ENCODE results near the gene LTBP1. TPM values are rescaled to one million over a fixed set of nuclear protein-coding genes. Genes with fewer than 3 reads are reported as not detected.
"Not testable (repeated sequence)": the region's sequence is repeated elsewhere in the genome, so short reads cannot be mapped to it uniquely, and the experiment has no call there.

The LTBP1 gene
- total RNA-seq, result 0.05 and 0.15 TPM in 2 replicates

DNA sequence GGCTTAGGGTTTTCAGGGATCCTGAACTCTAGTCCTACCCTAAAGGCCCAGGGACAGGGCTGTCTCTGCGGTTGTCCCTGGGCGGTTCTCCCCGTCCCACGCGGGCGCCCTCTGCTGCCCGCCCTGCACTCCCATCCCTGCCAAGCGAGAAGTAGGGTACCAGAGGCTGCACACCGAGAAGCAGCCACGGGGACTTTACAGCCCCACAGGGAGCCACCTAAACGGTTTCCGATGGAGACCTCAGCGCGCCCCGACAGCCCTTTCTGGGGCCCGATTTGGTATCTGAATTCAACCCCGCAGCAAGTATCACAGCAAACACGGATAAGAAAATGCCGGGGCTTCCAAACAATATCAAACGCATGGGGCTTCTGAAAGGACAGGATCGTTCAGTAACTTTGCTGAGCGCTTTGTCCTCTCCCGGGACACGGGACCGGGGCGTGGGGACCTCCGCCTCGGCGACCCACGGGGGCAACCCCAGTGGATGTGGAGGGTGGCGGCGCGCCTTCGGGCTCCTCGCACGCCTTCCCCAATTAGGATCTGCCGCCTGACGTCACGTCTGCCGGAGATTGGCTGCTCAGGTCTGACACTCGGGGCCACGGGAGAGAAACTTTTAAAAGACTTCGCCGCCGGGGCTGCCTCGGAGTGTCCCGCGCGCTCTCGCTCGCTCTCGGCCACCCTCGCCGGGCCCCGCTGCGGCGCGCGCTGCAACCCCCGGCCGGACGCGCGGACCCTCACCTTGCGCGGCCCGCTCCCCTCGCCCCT lies at the start of gene LTBP1:
TSS of gene LTBP1 (plus strand) at position 640 of the 762 bp plus-strand sequence. CDS start 372 bp downstream, outside the sequence.
- intact Hi-C loops (cut with micrococcal nuclease), result loop anchor here (1.0 to 5.0 kb wide), 9 partner anchors 174 to 653 kb away; partner anchors contain the start of gene FAM98A

- intact Hi-C loops (cut with micrococcal nuclease), result no loop called here
Observed at GRCh38 chr2:32900246-32900973, 46.3 kb upstream of the LTBP1 start.

GRCh38 chr2:32901313-32901712 lies 45.4 kb upstream of the LTBP1 start:
- intact Hi-C loops (cut with micrococcal nuclease), result no loop called here

DNA sequence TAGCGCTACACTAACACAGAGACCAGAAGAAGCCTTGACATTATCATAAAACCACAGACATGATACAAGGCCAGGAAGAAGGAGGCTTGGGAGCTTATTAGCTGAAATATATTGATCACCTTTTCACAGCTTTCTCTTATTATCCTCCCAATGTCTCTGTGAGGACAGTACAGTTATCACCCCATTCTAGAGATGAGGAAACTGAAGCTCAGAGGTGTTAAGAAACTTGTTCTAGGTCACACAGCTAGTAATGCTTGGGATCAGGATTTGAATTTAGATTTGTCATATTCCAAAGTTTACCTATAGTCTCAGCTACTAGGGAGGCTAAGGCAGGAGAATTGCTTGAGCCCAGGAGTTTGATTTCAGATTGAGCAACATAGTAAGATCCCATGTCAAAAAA lies 44.6 kb upstream of the LTBP1 start:
- intact Hi-C loops (cut with micrococcal nuclease), result no loop called here

GRCh38 chr2:32902986-32903385 lies 43.8 kb upstream of the LTBP1 start:
- intact Hi-C loops (cut with micrococcal nuclease), result no loop called here

- intact Hi-C loops (cut with micrococcal nuclease), result no loop called here
Observed at GRCh38 chr2:32904074-32904473, 42.7 kb upstream of the LTBP1 start.

- intact Hi-C loops (cut with micrococcal nuclease), result no loop called here
Observed at GRCh38 chr2:32904751-32905150, 42.0 kb upstream of the LTBP1 start.

GRCh38 chr2:32905270-32905669 lies 41.5 kb upstream of the LTBP1 start:
- intact Hi-C loops (cut with micrococcal nuclease), result no loop called here

DNA sequence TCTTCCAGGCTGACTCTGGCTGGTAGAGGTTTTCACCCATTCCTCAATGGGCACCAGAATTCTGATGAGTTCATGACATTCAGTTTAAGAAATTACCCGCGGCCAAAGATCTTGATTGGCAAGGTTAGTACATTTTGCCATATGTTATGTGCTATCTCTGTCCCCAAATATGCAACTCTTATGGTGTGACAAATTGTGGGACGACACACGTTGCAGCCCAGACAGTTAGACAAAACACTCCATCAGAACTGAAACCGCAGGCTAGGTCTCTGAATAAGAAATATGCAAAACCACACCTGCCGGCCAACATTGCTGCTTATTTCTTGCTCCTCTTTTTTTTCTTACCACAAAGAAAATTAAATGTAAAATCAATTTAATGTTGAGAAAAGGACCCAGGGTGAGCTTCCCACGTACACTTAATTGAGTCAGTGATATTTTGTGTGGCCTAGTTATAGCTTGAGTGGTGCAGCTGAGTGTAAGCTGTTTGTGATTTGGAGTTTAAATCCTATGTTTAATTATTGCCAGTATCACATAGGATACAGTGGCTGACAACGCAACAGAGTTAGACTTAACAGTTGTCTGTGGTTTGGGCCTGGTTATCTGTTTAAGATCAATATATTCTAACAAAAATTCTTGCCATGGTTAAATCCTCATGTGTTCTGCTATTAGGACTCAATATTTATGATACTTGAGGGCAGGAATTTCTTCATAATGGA lies 35.7 kb upstream of the LTBP1 start:
- intact Hi-C loops (cut with micrococcal nuclease), result no loop called here

GRCh38 chr2:32915694-32916093 lies 31.1 kb upstream of the LTBP1 start:
- intact Hi-C loops (cut with micrococcal nuclease), result no loop called here

- intact Hi-C loops (cut with micrococcal nuclease), result no loop called here
Observed at GRCh38 chr2:32918774-32919173, 28.0 kb upstream of the LTBP1 start.

- intact Hi-C loops (cut with micrococcal nuclease), result not testable (repeated sequence)
Observed at GRCh38 chr2:32919901-32920300, 26.9 kb upstream of the LTBP1 start.

GRCh38 chr2:32921486-32921885 lies 25.3 kb upstream of the LTBP1 start:
- intact Hi-C loops (cut with micrococcal nuclease), result not testable (repeated sequence)

- intact Hi-C loops (cut with micrococcal nuclease), result no loop called here
Observed at GRCh38 chr2:32922501-32922900, 24.3 kb upstream of the LTBP1 start.

DNA sequence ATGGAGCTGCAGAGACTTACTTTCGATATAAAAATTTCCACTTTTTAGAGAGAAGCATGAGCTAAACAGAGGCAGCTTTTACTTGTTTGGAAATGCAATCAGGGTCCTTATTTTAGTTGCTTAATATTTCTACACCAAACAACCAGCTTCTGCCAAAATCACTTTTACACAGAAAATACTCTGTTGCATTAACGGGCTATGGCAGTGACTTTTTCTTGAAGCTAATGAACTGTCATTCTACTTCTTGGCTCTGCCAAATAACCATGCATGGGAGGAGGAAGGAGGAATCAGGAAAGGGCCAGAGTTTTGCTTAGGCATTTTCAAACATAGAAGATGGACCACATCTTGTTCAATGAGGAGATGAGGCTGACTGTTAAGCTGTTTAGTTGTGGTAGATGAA lies 23.6 kb upstream of the LTBP1 start:
- intact Hi-C loops (cut with micrococcal nuclease), result no loop called here

GRCh38 chr2:32925283-32925815 lies 21.4 kb upstream of the LTBP1 start:
- intact Hi-C loops (cut with micrococcal nuclease), result no loop called here

DNA sequence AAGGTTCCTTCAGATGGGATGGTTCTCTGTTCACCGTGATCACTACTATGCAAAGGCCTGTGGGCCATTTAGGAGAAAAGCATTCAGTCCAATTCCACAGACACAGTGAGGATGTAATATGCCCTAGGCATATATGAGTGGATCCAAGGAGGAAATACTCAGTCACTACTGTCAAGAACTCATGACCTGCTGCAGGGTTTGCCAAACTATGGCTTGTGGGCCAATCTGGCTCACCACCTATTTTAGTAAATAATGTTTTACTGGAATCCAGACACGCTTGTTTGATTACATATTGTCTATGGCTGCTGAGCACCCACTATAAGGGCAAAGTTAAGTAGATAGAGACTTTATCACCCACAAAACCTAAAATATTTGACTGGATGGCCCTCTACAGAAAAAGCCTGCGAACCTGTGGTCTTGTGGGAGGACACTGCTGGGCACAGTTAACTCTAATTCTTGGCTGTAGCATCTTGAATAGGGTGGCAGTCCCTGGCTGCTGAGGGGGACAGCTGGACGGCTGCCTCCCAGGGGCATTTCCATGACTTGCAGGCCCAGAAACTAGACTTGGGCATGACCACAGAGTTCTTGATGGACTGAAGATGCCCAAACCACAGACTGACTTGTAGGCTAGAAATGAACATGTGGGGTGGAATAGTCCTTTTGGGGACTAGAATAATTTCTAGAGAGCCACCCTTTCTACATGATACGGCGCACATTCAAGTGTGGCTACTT lies 20.6 kb upstream of the LTBP1 start:
- intact Hi-C loops (cut with micrococcal nuclease), result no loop called here

DNA sequence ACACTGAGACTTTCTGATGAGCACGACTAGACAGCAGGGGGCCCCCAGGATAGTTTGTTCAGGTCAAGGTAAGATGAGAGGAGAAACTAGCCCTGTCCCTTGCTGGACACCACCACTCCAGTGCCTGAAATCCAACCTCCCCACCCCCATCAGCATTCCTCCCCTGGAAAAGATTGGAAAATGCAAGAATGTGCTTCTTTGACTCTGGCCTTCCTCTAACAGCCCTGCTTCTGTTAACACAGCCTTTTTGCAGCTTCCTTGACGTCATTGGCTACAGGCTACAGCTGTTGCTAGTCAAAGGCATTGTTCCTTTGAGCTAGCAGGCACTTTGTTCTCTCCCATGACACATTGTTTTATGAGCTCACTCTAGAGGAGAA lies 20.1 kb upstream of the LTBP1 start:
- intact Hi-C loops (cut with micrococcal nuclease), result no loop called here

- intact Hi-C loops (cut with micrococcal nuclease), result no loop called here
Observed at GRCh38 chr2:32930436-32930835, 16.3 kb upstream of the LTBP1 start.

- intact Hi-C loops (cut with micrococcal nuclease), result no loop called here
Observed at GRCh38 chr2:32931519-32931918, 15.2 kb upstream of the LTBP1 start.
